GM12878 (cell line): ENCODE results near the gene KLK8. TPM values are rescaled to one million over a fixed set of nuclear protein-coding genes. Genes with fewer than 3 reads are reported as not detected.

Source experiments
- ATAC-seq: fragments of 200-7000 bp; cut with Tn5 transposase; 3 replicates; pipeline ENCODE4 v1.9.1; 2020; ENCODE audit warnings: mild to moderate bottlenecking, moderate library complexity
- BruUV-seq: library from RNA; stranded (reverse); fragments of 400-500 nt; replicated peaks from 2 replicates; lab custom pipeline; 2021; lab: Mats Ljungman, UMichigan
- CTCF ChIA-PET: fragments of 300-600 bp; sonication (Branson Sonifier 250); formaldehyde crosslinking; extraction: SDS; loops from one replicate; lab custom pipeline; 2021; ENCODE audit warnings: inconsistent platforms; lab: Yijun Ruan, JAX
- POLR2A ChIA-PET: fragments of 350-600 bp; formaldehyde crosslinking; extraction: SDS; loops from one replicate; lab custom pipeline; 2021; ENCODE audit warnings: inconsistent platforms; lab: Charles Lee
- RAD21 ChIA-PET: fragments of 300-600 bp; sonication (Branson Sonifier 250); formaldehyde crosslinking; loops from one replicate; lab custom pipeline; 2023; ENCODE audit warnings: antibody characterized with exemption; ENCODE audit not compliant: unreplicated experiment; lab: Charles Lee
- SMC1A ChIA-PET: fragments of 300-600 bp; sonication (Branson Sonifier 250); formaldehyde crosslinking; loops from one replicate; lab custom pipeline; 2023; ENCODE audit not compliant: unreplicated experiment, uncharacterized antibody; lab: Charles Lee
- DNase-seq: peaks from one replicate; pipeline ENCODE4 v3.0.0-alpha.2; 2011; ENCODE audit warnings: low read depth, low spot score
- FAIRE-seq: peaks from 3 replicates; lab custom pipeline; 2011; peaks lifted over from hg19 to GRCh38; lab: Jason Lieb, UNC
- H2AFZ ChIP-seq: 2 replicates; pipeline ENCODE4 v1.6.0; 2011; ENCODE audit warnings: low read depth, low read length, control low read depth; ENCODE audit not compliant: control insufficient read depth
- H3K27ac ChIP-seq: 2 replicates; pipeline ENCODE4 v1.5.1; 2011; ENCODE audit warnings: control low read depth; ENCODE audit not compliant: control insufficient read depth, insufficient read depth
- H3K27me3 ChIP-seq, 2 experiments: replicated peaks in 1 of 2; 2 replicates each; pipeline versions ENCODE4 v1.6.0 to v1.6.1; 2011; ENCODE audit warnings: low read length in 1 of 2; ENCODE audit not compliant: control insufficient read depth in 2 of 2, insufficient read depth in 2 of 2
- H3K36me3 ChIP-seq, 2 experiments: 2 replicates each; pipeline ENCODE4 v1.5.1; 2011; ENCODE audit warnings: low read length in 1 of 2; ENCODE audit not compliant: control insufficient read depth in 2 of 2, insufficient read depth in 2 of 2
- H3K4me1 ChIP-seq: 2 replicates; pipeline ENCODE4 v1.6.1; 2011; ENCODE audit warnings: mild to moderate bottlenecking, low read length, moderate library complexity, mixed read lengths; ENCODE audit not compliant: control insufficient read depth, insufficient read depth
- H3K4me2 ChIP-seq: 2 replicates; pipeline ENCODE4 v1.6.0; 2011; ENCODE audit warnings: control low read depth; ENCODE audit not compliant: control insufficient read depth, insufficient read depth
- H3K4me3 ChIP-seq: fragments of 200-600 bp; sonication (generic); 2 replicates; pipeline ENCODE4 v1.5.1; 2016
- H3K79me2 ChIP-seq: 2 replicates; pipeline ENCODE4 v1.6.0; 2011; ENCODE audit warnings: low read length; ENCODE audit not compliant: control insufficient read depth, insufficient read depth
- H3K9ac ChIP-seq: 2 replicates; pipeline ENCODE4 v1.8.0; 2011; ENCODE audit warnings: low read length, control low read depth, mixed read lengths; ENCODE audit not compliant: control insufficient read depth, insufficient read depth
- H3K9me3 ChIP-seq: replicated peaks from 3 replicates; pipeline ENCODE4 v1.5.1; 2011; ENCODE audit warnings: mild to moderate bottlenecking, low read length; ENCODE audit not compliant: control insufficient read depth, insufficient read depth
- H4K20me1 ChIP-seq: 2 replicates; pipeline ENCODE4 v1.6.0; 2011; ENCODE audit not compliant: control insufficient read depth, insufficient read depth
- ESRRA ChIP-seq: IDR thresholded peaks from 2 replicates; pipeline ENCODE4 v1.6.1; 2012; ENCODE audit warnings: mild to moderate bottlenecking, low read length, improper control_type of control experiment
- HDAC6 ChIP-seq: fragments of 200-600 bp; sonication (generic); IDR thresholded peaks from one replicate; pipeline ENCODE4 v1.8.0; 2017; ENCODE audit warnings: antibody characterized with exemption; ENCODE audit not compliant: unreplicated experiment
- NFXL1 ChIP-seq: fragments of 450-650 bp; IDR thresholded peaks from 2 replicates; pipeline ENCODE4 v1.6.1; 2017; ENCODE audit warnings: antibody characterized with exemption, mild to moderate bottlenecking, borderline replicate concordance
- NFYB ChIP-seq: IDR thresholded peaks from 2 replicates; pipeline ENCODE4 v1.6.1; 2011; ENCODE audit warnings: low read depth, mild to moderate bottlenecking, low read length, improper control_type of control experiment, moderate library complexity; ENCODE audit not compliant: insufficient read depth
- RBBP5 ChIP-seq: fragments of 200-600 bp; sonication (generic); conservative IDR thresholded peaks from 2 replicates; pipeline ENCODE4 v1.6.1; 2016
- SMAD5 ChIP-seq: IDR thresholded peaks from 2 replicates; pipeline ENCODE4 v1.6.1; 2016; ENCODE audit warnings: antibody characterized with exemption, low read depth
- WGBS: methylation state at CpG from one replicate; pipeline ENCODE4 v1.1.6; 2016; ENCODE audit warnings: low lambda C conversion rate; ENCODE audit not compliant: insufficient replicate concordance, insufficient coverage; ENCODE audit errors: missing lambda C conversion rate; 5-methylcytosine and 5-hydroxymethylcytosine counted together
- in situ Hi-C: fragments of 300-500 bp; cut with MboI; formaldehyde crosslinking; loops from 9 replicates; pipeline ENCODE4 v1.14.3; 2018; ENCODE audit warnings: mixed read lengths
- intact Hi-C: fragments of 100-400 bp; cut with micrococcal nuclease; formaldehyde crosslinking; loops from one replicate; pipeline ENCODE4 v1.14.2; 2022; ENCODE audit not compliant: unreplicated experiment
- polyA plus RNA-seq, 11 experiments: library from polyadenylated mRNA; depleted of rRNA in 4 of 11; unstranded in 6 of 11; stranded (reverse) in 5 of 11; fragments of >200 nt; fragmentation: Nextera tagmentation in 4 of 11; fragmentation: Illumina TruSeq in 1 of 11; extraction: Ambion mirVana in 4 of 11; extraction: Trizol in 1 of 11; gene quantifications; 1 replicate in 1 of 11; 2 replicates in 10 of 11; pipeline versions ENCODE4 v1.2.1 to v1.2.3, GENCODE V29; 2011 to 2016; ENCODE audit warnings: inconsistent platforms in 2 of 11, missing spikeins in 2 of 11, low read depth in 1 of 11
- total RNA-seq, 4 experiments: library from RNA; depleted of rRNA in 3 of 4; stranded (reverse); fragments of >200 nt in 3 of 4; fragmentation: Illumina TruSeq in 1 of 4; extraction: Trizol in 1 of 4; gene quantifications; 2 replicates each; pipeline versions ENCODE4 v1.2.1 to v1.2.3, GENCODE V29; 2013 to 2021
- TF ChIP-seq, protein P1 (sequence below): fragments of 450-650 bp; IDR thresholded peaks from 2 replicates; pipeline ENCODE4 v1.6.1; 2014; ENCODE audit warnings: mild to moderate bottlenecking
- TF ChIP-seq, protein P2 (sequence below): fragments of 450-650 bp; conservative IDR thresholded peaks from 2 replicates; pipeline ENCODE4 v1.6.1; 2017; ENCODE audit warnings: mild to moderate bottlenecking, moderate library complexity
- TF ChIP-seq, protein P3 (sequence below): fragments of 450-650 bp; formaldehyde crosslinking; IDR thresholded peaks from 2 replicates; pipeline ENCODE4 v1.4.0; 2020; ENCODE audit warnings: mild to moderate bottlenecking, moderate library complexity
- TF ChIP-seq, protein P4 (sequence below): fragments of 150-350 bp; IDR thresholded peaks from 2 replicates; pipeline ENCODE4 v1.6.1; 2014; ENCODE audit warnings: mild to moderate bottlenecking, low read depth, low read length

Gene KLK8
- total and polyA plus RNA-seq, 10 of the 15 experiments (the other 5 are each of a cell fraction or from before 2014, with no cell fraction given): not detected

DNA sequence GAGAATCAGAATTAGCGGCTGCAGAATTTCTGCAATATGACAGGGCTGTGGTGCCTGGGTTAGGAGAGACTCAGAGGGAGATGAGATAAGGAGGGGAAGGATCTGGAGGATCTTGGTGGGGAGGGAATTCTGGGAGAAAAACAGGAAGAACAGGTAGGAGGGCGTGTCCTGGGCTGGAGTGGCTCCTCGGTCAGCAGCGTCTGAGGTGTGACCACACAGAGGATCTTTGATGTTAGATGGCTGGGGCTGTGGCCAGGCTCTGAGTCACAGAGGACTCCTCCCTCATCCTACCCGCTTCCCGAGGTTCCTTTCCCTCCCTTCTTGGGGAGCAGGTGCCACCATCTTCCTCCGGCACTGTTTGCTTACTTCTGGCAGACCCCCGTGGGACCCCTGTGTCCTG, 25.6 kb downstream of the KLK8 start:
- BruUV-seq: no TSS peak
- FAIRE-seq: no peak

More for the DNA sequence above, 25.6 kb downstream of the KLK8 start:
- Histone ChIP-seq H2AFZ (no peak overlapping the region), H3K4me3 (no peak overlapping the region), H3K79me2 (no peaks in the 10 kb centered on the region), H4K20me1 (no peaks in the 10 kb centered on the region), H3K27ac (no peak overlapping the region), H3K9me3 (no peaks in the 10 kb centered on the region), H3K27me3 (no peaks in the 10 kb centered on the region; a peak in 1 of 4 replicates), H3K9ac (no peak overlapping the region), H3K4me1 (no peaks in the 10 kb centered on the region)
- in situ Hi-C loops (no loop called here), intact Hi-C loops (no loop called here)
- no peak for DNase-seq
- POLR2A ChIA-PET: no interaction called here
- ATAC-seq: no peak
- TF ChIP-seq, protein P1, sequence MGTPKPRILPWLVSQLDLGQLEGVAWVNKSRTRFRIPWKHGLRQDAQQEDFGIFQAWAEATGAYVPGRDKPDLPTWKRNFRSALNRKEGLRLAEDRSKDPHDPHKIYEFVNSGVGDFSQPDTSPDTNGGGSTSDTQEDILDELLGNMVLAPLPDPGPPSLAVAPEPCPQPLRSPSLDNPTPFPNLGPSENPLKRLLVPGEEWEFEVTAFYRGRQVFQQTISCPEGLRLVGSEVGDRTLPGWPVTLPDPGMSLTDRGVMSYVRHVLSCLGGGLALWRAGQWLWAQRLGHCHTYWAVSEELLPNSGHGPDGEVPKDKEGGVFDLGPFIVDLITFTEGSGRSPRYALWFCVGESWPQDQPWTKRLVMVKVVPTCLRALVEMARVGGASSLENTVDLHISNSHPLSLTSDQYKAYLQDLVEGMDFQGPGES: no peak
- TF ChIP-seq HDAC6 (no peak), SMAD5 (no peak), ESRRA (no peak), NFYB (no peak), RBBP5 (no peak), NFXL1 (no peak)
- TF ChIP-seq, protein P2, sequence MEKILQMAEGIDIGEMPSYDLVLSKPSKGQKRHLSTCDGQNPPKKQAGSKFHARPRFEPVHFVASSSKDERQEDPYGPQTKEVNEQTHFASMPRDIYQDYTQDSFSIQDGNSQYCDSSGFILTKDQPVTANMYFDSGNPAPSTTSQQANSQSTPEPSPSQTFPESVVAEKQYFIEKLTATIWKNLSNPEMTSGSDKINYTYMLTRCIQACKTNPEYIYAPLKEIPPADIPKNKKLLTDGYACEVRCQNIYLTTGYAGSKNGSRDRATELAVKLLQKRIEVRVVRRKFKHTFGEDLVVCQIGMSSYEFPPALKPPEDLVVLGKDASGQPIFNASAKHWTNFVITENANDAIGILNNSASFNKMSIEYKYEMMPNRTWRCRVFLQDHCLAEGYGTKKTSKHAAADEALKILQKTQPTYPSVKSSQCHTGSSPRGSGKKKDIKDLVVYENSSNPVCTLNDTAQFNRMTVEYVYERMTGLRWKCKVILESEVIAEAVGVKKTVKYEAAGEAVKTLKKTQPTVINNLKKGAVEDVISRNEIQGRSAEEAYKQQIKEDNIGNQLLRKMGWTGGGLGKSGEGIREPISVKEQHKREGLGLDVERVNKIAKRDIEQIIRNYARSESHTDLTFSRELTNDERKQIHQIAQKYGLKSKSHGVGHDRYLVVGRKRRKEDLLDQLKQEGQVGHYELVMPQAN: no peak
- TF ChIP-seq, protein P3, sequence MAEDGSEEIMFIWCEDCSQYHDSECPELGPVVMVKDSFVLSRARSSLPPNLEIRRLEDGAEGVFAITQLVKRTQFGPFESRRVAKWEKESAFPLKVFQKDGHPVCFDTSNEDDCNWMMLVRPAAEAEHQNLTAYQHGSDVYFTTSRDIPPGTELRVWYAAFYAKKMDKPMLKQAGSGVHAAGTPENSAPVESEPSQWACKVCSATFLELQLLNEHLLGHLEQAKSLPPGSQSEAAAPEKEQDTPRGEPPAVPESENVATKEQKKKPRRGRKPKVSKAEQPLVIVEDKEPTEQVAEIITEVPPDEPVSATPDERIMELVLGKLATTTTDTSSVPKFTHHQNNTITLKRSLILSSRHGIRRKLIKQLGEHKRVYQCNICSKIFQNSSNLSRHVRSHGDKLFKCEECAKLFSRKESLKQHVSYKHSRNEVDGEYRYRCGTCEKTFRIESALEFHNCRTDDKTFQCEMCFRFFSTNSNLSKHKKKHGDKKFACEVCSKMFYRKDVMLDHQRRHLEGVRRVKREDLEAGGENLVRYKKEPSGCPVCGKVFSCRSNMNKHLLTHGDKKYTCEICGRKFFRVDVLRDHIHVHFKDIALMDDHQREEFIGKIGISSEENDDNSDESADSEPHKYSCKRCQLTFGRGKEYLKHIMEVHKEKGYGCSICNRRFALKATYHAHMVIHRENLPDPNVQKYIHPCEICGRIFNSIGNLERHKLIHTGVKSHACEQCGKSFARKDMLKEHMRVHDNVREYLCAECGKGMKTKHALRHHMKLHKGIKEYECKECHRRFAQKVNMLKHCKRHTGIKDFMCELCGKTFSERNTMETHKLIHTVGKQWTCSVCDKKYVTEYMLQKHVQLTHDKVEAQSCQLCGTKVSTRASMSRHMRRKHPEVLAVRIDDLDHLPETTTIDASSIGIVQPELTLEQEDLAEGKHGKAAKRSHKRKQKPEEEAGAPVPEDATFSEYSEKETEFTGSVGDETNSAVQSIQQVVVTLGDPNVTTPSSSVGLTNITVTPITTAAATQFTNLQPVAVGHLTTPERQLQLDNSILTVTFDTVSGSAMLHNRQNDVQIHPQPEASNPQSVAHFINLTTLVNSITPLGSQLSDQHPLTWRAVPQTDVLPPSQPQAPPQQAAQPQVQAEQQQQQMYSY (CRISPR knock-in tag): no peak
- TF ChIP-seq, protein P4, sequence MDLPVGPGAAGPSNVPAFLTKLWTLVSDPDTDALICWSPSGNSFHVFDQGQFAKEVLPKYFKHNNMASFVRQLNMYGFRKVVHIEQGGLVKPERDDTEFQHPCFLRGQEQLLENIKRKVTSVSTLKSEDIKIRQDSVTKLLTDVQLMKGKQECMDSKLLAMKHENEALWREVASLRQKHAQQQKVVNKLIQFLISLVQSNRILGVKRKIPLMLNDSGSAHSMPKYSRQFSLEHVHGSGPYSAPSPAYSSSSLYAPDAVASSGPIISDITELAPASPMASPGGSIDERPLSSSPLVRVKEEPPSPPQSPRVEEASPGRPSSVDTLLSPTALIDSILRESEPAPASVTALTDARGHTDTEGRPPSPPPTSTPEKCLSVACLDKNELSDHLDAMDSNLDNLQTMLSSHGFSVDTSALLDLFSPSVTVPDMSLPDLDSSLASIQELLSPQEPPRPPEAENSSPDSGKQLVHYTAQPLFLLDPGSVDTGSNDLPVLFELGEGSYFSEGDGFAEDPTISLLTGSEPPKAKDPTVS: no peak
- TF ChIP-seq, all 136 proteins: peak for 0
- CTCF ChIA-PET: no interaction called here
- SMC1A ChIA-PET: no interaction called here
- RAD21 ChIA-PET: no interaction called here
- H3K4me2 ChIP-seq: no peak overlapping the region
- H3K36me3 ChIP-seq: no peaks in the 10 kb centered on the region
- WGBS: 9% methylated on average over 8 of the region's 8 CpGs
